ENCODE measurements around the gene GTF2H1.
A peak's percentile ranks its signal among the peaks of the same experiment; 100 is the strongest.

GTF2H1 gene

GRCh38 chr11:18352581-18352980, 30.2 kb downstream of the GTF2H1 start:
- no peak for TF ChIP-seq CTCF (conservative IDR thresholded peaks at IDR 0.05; ENCODE audit: low read length)
- no peak for TF ChIP-seq EZH2phosphoT487 (IDR thresholded peaks at IDR 0.05; ENCODE audit: borderline replicate concordance)
- no peaks in the 10 kb centered on the region for H3K27me3 ChIP-seq (ENCODE audit: insufficient read depth, low read length, poor library complexity, severe bottlenecking)
- H4K20me1 ChIP-seq (ENCODE audit: insufficient read depth, low read length, poor library complexity, severe bottlenecking): no peaks in the 10 kb centered on the region
- no peaks in the 10 kb centered on the region for H3K9me2 ChIP-seq (replicated peaks; ENCODE audit: low read depth, low read length)
- no peaks in the 10 kb centered on the region for H3K79me2 ChIP-seq (ENCODE audit: insufficient read depth, low read length)
- H3K36me3 ChIP-seq (ENCODE audit: insufficient read depth, low read length): peaks cover 12% of the 10 kb centered on the region; the same call in 1 of the 2 replicates
- H3K9ac ChIP-seq (ENCODE audit: low read depth, low read length, poor library complexity, severe bottlenecking): no peak overlapping the region
- H2AFZ ChIP-seq (ENCODE audit: low read length): no peak overlapping the region
- no peak overlapping the region for H3K4me2 ChIP-seq (ENCODE audit: low read depth, low read length, poor library complexity, severe bottlenecking)
- peaks cover 2% of the 10 kb centered on the region for H3K4me1 ChIP-seq (ENCODE audit: insufficient read depth, low read length, poor library complexity, severe bottlenecking)
- no peaks in the 10 kb centered on the region for H3F3A ChIP-seq (ENCODE audit: low read depth)
- H3K4me3 ChIP-seq (ENCODE audit: low read length, poor library complexity, severe bottlenecking): no peak overlapping the region
- H3K9me3 ChIP-seq (ENCODE audit: insufficient read depth, low read depth, low read length): no peaks in the 10 kb centered on the region

GRCh38 chr11:18358646-18359045, 36.3 kb downstream of the GTF2H1 start:
- no peaks in the 10 kb centered on the region for H3K79me2 ChIP-seq (ENCODE audit: insufficient read depth, low read length)
- peaks cover 19% of the 10 kb centered on the region; the same call in 1 of the 2 replicates for H3K36me3 ChIP-seq (ENCODE audit: insufficient read depth, low read length)
- H3K27me3 ChIP-seq (ENCODE audit: insufficient read depth, low read length, poor library complexity, severe bottlenecking): no peaks in the 10 kb centered on the region
- H3K9me2 ChIP-seq (replicated peaks; ENCODE audit: low read depth, low read length): no peaks in the 10 kb centered on the region
- no peaks in the 10 kb centered on the region for H3F3A ChIP-seq (ENCODE audit: low read depth)
- no peak overlapping the region for H2AFZ ChIP-seq (ENCODE audit: low read length)
- peak overlapping the region; percentile 21 for H3K4me2 ChIP-seq (ENCODE audit: low read depth, low read length, poor library complexity, severe bottlenecking)
- no peaks in the 10 kb centered on the region for H3K9me3 ChIP-seq (ENCODE audit: insufficient read depth, low read depth, low read length)
- no peak overlapping the region for H3K4me3 ChIP-seq (ENCODE audit: low read length, poor library complexity, severe bottlenecking)
- H3K9ac ChIP-seq (ENCODE audit: low read depth, low read length, poor library complexity, severe bottlenecking): no peak overlapping the region
- no peak for TF ChIP-seq CTCF (conservative IDR thresholded peaks at IDR 0.05; ENCODE audit: low read length)
- no peak for TF ChIP-seq EZH2phosphoT487 (IDR thresholded peaks at IDR 0.05; ENCODE audit: borderline replicate concordance)
- no peaks in the 10 kb centered on the region for H4K20me1 ChIP-seq (ENCODE audit: insufficient read depth, low read length, poor library complexity, severe bottlenecking)
- H3K4me1 ChIP-seq (ENCODE audit: insufficient read depth, low read length, poor library complexity, severe bottlenecking): peaks cover 11% of the 10 kb centered on the region

GRCh38 chr11:18361154-18361553, 38.8 kb downstream of the GTF2H1 start:
- H3K9me2 ChIP-seq (replicated peaks; ENCODE audit: low read depth, low read length): no peaks in the 10 kb centered on the region
- TF ChIP-seq EZH2phosphoT487 (IDR thresholded peaks at IDR 0.05; ENCODE audit: borderline replicate concordance): no peak
- no peak for TF ChIP-seq CTCF (conservative IDR thresholded peaks at IDR 0.05; ENCODE audit: low read length)
- no peaks in the 10 kb centered on the region for H3K9me3 ChIP-seq (ENCODE audit: insufficient read depth, low read depth, low read length)
- H2AFZ ChIP-seq (ENCODE audit: low read length): no peak overlapping the region
- H3K4me3 ChIP-seq (ENCODE audit: low read length, poor library complexity, severe bottlenecking): no peak overlapping the region
- no peak overlapping the region for H3K4me2 ChIP-seq (ENCODE audit: low read depth, low read length, poor library complexity, severe bottlenecking)
- H3K79me2 ChIP-seq (ENCODE audit: insufficient read depth, low read length): no peaks in the 10 kb centered on the region
- H3F3A ChIP-seq (ENCODE audit: low read depth): no peaks in the 10 kb centered on the region
- no peaks in the 10 kb centered on the region for H3K27me3 ChIP-seq (ENCODE audit: insufficient read depth, low read length, poor library complexity, severe bottlenecking)
- no peaks in the 10 kb centered on the region for H4K20me1 ChIP-seq (ENCODE audit: insufficient read depth, low read length, poor library complexity, severe bottlenecking)
- no peak overlapping the region for H3K9ac ChIP-seq (ENCODE audit: low read depth, low read length, poor library complexity, severe bottlenecking)
- peaks cover 27% of the 10 kb centered on the region; the same call in 1 of the 2 replicates for H3K36me3 ChIP-seq (ENCODE audit: insufficient read depth, low read length)
- peaks cover 30% of the 10 kb centered on the region for H3K4me1 ChIP-seq (ENCODE audit: insufficient read depth, low read length, poor library complexity, severe bottlenecking)
